Measurements from ENCODE around the gene USP21.

GRCh38 chr1:161177112-161177935, 18.0 kb downstream of the USP21 start, which contains the start of gene B4GALT3:
- TF ChIP-seq CTCF (IDR thresholded peaks at IDR 0.05) (peak in 1 of 5 experiments; percentile 25), POLR2A (IDR thresholded peaks at IDR 0.05) (peak; percentile 83), EP300 (IDR thresholded peaks at IDR 0.05; ENCODE audit: low read depth) (no peak), POLR2AphosphoS5 (IDR thresholded peaks at IDR 0.05) (peak; percentile 77 to 88 (median 88))

Data from transverse colon (tissue), 4 donors.